WTC11 (cell line): Measurements from ENCODE around the gene SLC6A4.

ENCODE experiments used
- FOXK1 ChIP-seq: sonication (generic); formaldehyde crosslinking; IDR thresholded peaks from 2 replicates; pipeline ENCODE4 v1.8.0; 2022; ENCODE audit warnings: mild to moderate bottlenecking, moderate library complexity, missing genetic modification reagents
- IRF1 ChIP-seq: sonication (generic); formaldehyde crosslinking; IDR thresholded peaks from 2 replicates; pipeline ENCODE4 v1.8.0; 2023; ENCODE audit warnings: missing genetic modification reagents
- JAZF1 ChIP-seq: fragments of 250-450 bp; sonication (Bioruptor Pico); IDR thresholded peaks from 2 replicates; pipeline ENCODE4 v1.9.0; 2021; ENCODE audit warnings: moderate library complexity, mild to moderate bottlenecking, inconsistent platforms
- MAX ChIP-seq: sonication (generic); formaldehyde crosslinking; IDR thresholded peaks from 2 replicates; pipeline ENCODE4 v1.8.0; 2022; ENCODE audit warnings: mild to moderate bottlenecking, missing genetic modification reagents
- MLX ChIP-seq: sonication (generic); formaldehyde crosslinking; IDR thresholded peaks from 2 replicates; pipeline ENCODE4 v1.8.1; 2023; ENCODE audit warnings: mild to moderate bottlenecking, missing genetic modification reagents, moderate library complexity
- MYBL2 ChIP-seq: sonication (generic); formaldehyde crosslinking; IDR thresholded peaks from 2 replicates; pipeline ENCODE4 v1.8.1; 2023; ENCODE audit warnings: mild to moderate bottlenecking, moderate library complexity, missing genetic modification reagents
- NR3C1 ChIP-seq: sonication (generic); formaldehyde crosslinking; conservative IDR thresholded peaks from 2 replicates; pipeline ENCODE4 v1.8.1; 2023; ENCODE audit warnings: low read depth, mild to moderate bottlenecking, missing genetic modification reagents
- USF1 ChIP-seq: sonication (generic); formaldehyde crosslinking; IDR thresholded peaks from 2 replicates; pipeline ENCODE4 v1.8.0; 2022; ENCODE audit warnings: mild to moderate bottlenecking, missing genetic modification reagents
- ZNF219 ChIP-seq: sonication (generic); formaldehyde crosslinking; IDR thresholded peaks from 2 replicates; pipeline ENCODE4 v1.8.0; 2023; ENCODE audit warnings: missing genetic modification reagents, mild to moderate bottlenecking, borderline replicate concordance
- TF ChIP-seq, protein P1 (sequence below): fragments of 200-600 bp; IDR thresholded peaks from 2 replicates; pipeline ENCODE4 v1.8.0; 2022; ENCODE audit warnings: antibody characterized with exemption
- TF ChIP-seq, protein P2 (sequence below): sonication (generic); formaldehyde crosslinking; IDR thresholded peaks from 2 replicates; pipeline ENCODE4 v1.8.0; 2022; ENCODE audit warnings: mild to moderate bottlenecking, missing genetic modification reagents
- TF ChIP-seq, protein P3 (sequence below): sonication (generic); formaldehyde crosslinking; IDR thresholded peaks from 2 replicates; pipeline ENCODE4 v1.8.1; 2023; ENCODE audit warnings: mild to moderate bottlenecking, missing genetic modification reagents, moderate library complexity
- TF ChIP-seq, protein P4 (sequence below): fragments of 250-450 bp; sonication (Bioruptor Pico); IDR thresholded peaks from 2 replicates; pipeline ENCODE4 v2.1.2; 2022; ENCODE audit warnings: mild to moderate bottlenecking, moderate library complexity

GRCh38 chr17:30235386-30236296, at the start of gene SLC6A4:
- peak; percentile 68; the same call in 1 of the 2 replicates for TF ChIP-seq USF1 (CRISPR knock-in tag)
- TF ChIP-seq, protein P1, sequence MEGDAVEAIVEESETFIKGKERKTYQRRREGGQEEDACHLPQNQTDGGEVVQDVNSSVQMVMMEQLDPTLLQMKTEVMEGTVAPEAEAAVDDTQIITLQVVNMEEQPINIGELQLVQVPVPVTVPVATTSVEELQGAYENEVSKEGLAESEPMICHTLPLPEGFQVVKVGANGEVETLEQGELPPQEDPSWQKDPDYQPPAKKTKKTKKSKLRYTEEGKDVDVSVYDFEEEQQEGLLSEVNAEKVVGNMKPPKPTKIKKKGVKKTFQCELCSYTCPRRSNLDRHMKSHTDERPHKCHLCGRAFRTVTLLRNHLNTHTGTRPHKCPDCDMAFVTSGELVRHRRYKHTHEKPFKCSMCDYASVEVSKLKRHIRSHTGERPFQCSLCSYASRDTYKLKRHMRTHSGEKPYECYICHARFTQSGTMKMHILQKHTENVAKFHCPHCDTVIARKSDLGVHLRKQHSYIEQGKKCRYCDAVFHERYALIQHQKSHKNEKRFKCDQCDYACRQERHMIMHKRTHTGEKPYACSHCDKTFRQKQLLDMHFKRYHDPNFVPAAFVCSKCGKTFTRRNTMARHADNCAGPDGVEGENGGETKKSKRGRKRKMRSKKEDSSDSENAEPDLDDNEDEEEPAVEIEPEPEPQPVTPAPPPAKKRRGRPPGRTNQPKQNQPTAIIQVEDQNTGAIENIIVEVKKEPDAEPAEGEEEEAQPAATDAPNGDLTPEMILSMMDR = no peak
- TF ChIP-seq MYBL2 (CRISPR knock-in tag) = no peak
- no peak for TF ChIP-seq JAZF1 (CRISPR knock-in tag)
- peak; percentile 93 for TF ChIP-seq IRF1 (CRISPR knock-in tag)
- TF ChIP-seq, protein P2, sequence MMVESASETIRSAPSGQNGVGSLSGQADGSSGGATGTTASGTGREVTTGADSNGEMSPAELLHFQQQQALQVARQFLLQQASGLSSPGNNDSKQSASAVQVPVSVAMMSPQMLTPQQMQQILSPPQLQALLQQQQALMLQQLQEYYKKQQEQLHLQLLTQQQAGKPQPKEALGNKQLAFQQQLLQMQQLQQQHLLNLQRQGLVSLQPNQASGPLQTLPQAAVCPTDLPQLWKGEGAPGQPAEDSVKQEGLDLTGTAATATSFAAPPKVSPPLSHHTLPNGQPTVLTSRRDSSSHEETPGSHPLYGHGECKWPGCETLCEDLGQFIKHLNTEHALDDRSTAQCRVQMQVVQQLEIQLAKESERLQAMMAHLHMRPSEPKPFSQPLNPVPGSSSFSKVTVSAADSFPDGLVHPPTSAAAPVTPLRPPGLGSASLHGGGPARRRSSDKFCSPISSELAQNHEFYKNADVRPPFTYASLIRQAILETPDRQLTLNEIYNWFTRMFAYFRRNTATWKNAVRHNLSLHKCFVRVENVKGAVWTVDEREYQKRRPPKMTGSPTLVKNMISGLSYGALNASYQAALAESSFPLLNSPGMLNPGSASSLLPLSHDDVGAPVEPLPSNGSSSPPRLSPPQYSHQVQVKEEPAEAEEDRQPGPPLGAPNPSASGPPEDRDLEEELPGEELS (CRISPR knock-in tag) = peak; percentile 97
- peak; percentile 93 for TF ChIP-seq MAX (CRISPR knock-in tag)
- no peak for TF ChIP-seq NR3C1 (CRISPR knock-in tag)
- TF ChIP-seq, protein P3, sequence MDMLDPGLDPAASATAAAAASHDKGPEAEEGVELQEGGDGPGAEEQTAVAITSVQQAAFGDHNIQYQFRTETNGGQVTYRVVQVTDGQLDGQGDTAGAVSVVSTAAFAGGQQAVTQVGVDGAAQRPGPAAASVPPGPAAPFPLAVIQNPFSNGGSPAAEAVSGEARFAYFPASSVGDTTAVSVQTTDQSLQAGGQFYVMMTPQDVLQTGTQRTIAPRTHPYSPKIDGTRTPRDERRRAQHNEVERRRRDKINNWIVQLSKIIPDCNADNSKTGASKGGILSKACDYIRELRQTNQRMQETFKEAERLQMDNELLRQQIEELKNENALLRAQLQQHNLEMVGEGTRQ (CRISPR knock-in tag) = no peak
- TF ChIP-seq, protein P4, sequence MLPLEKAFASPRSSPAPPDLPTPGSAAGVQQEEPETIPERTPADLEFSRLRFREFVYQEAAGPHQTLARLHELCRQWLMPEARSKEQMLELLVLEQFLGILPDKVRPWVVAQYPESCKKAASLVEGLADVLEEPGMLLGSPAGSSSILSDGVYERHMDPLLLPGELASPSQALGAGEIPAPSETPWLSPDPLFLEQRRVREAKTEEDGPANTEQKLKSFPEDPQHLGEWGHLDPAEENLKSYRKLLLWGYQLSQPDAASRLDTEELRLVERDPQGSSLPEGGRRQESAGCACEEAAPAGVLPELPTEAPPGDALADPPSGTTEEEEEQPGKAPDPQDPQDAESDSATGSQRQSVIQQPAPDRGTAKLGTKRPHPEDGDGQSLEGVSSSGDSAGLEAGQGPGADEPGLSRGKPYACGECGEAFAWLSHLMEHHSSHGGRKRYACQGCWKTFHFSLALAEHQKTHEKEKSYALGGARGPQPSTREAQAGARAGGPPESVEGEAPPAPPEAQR (CRISPR knock-in tag) = no peak
- TF ChIP-seq ZNF219 = peak; percentile 97
- TF ChIP-seq FOXK1 (CRISPR knock-in tag) = peak; percentile 79; the same call in 1 of the 2 replicates
- TF ChIP-seq MLX (CRISPR knock-in tag) = peak; percentile 72; the same call in 1 of the 2 replicates
